ENCODE data around the gene SMAD4. TPM values are rescaled to one million over a fixed set of nuclear protein-coding genes. Genes with fewer than 3 reads are reported as not detected.

The SMAD4 gene
- total RNA-seq, 1 experiment from 2014 or later: 172 TPM

DNA sequence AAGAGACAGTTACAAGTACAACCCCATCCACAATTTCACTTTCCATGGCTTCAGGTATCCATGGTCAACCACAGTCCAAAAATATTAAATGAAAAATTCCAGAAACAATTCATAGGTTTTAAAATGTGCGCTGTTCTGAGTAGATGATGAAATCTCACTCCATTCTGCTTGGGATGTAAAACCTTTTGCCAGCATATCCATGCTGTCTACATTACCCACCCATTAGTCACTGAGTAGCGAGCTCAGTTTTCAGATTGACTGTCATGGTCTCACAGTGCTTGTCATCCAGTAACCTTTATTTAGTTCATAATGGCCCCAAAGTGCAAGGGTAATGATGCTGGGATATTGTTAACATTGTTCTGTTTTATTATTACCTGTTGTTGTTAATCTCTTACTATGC lies 40.5 kb downstream of the SMAD4 start:
- Mint-ChIP-seq H3K4me1 (no peaks in the 10 kb centered on the region), H3K9me3 (no peaks in the 10 kb centered on the region), H3K27ac (no peak overlapping the region), H3K36me3 (ENCODE audit: insufficient read depth in 1 of 3, low read depth in 3 of 3) (peaks cover 15 to 71% (median 68%) of the 10 kb centered on the region in 3 experiments; a peak in 6 of 7 replicates), H3K4me3 (no peak overlapping the region), H3K27me3 (ENCODE audit: low read depth) (no peaks in the 10 kb centered on the region)
- H4K8ac ChIP-seq (replicated peaks; ENCODE audit: insufficient read length, low read depth, low read length): no peak overlapping the region
- H3K56ac ChIP-seq (ENCODE audit: insufficient read length, low read depth, low read length): no peak overlapping the region
- no peak for DNase-seq
- no peak overlapping the region for H4K5ac ChIP-seq (ENCODE audit: insufficient read length, low read depth, low read length)
- no peak overlapping the region for H3K23ac ChIP-seq (ENCODE audit: insufficient read length, low read depth, low read length)
- H3T11ph ChIP-seq (ENCODE audit: low read length): no peak overlapping the region
- no peaks in the 10 kb centered on the region for H3K9me3 ChIP-seq (ENCODE audit: control insufficient read depth, low read depth, low read length)
- H2AFZ ChIP-seq (ENCODE audit: low read length): no peak overlapping the region
- no peaks in the 10 kb centered on the region for H4K20me1 ChIP-seq (ENCODE audit: control insufficient read depth, insufficient read depth, insufficient read length)
- no peak overlapping the region for H3K18ac ChIP-seq (ENCODE audit: insufficient read length, low read depth, low read length)
- H3K79me2 ChIP-seq (ENCODE audit: insufficient read depth, low read length): no peaks in the 10 kb centered on the region
- no peak overlapping the region for H2BK5ac ChIP-seq (ENCODE audit: insufficient read length, low read length)
- no peak overlapping the region for H2BK20ac ChIP-seq (ENCODE audit: low read depth, low read length, poor library complexity, severe bottlenecking)
- H3K23me2 ChIP-seq (ENCODE audit: insufficient read length, low read depth, low read length, poor library complexity, severe bottlenecking): no peaks in the 10 kb centered on the region
- TF ChIP-seq, protein P1, sequence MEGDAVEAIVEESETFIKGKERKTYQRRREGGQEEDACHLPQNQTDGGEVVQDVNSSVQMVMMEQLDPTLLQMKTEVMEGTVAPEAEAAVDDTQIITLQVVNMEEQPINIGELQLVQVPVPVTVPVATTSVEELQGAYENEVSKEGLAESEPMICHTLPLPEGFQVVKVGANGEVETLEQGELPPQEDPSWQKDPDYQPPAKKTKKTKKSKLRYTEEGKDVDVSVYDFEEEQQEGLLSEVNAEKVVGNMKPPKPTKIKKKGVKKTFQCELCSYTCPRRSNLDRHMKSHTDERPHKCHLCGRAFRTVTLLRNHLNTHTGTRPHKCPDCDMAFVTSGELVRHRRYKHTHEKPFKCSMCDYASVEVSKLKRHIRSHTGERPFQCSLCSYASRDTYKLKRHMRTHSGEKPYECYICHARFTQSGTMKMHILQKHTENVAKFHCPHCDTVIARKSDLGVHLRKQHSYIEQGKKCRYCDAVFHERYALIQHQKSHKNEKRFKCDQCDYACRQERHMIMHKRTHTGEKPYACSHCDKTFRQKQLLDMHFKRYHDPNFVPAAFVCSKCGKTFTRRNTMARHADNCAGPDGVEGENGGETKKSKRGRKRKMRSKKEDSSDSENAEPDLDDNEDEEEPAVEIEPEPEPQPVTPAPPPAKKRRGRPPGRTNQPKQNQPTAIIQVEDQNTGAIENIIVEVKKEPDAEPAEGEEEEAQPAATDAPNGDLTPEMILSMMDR (conservative IDR thresholded peaks at IDR 0.05): no peak
- no peak overlapping the region for H3K9ac ChIP-seq (ENCODE audit: extremely low read depth, insufficient read length, low read length)
- H3K79me1 ChIP-seq (ENCODE audit: insufficient read depth, low read depth, low read length, poor library complexity, severe bottlenecking): no peaks in the 10 kb centered on the region
- no peak overlapping the region for H3K14ac ChIP-seq (ENCODE audit: insufficient read depth, low read length)
- no CpG with 5 or more reads among the region's 2 CpGs for WGBS (ENCODE audit: extremely low coverage, insufficient read length, low lambda C conversion rate)
- no peak overlapping the region for H3K4me2 ChIP-seq (ENCODE audit: insufficient read depth, insufficient read length, low read length)
- H2AK5ac ChIP-seq (ENCODE audit: insufficient read length, low read length): no peak overlapping the region
- H2BK120ac ChIP-seq (ENCODE audit: low read depth, low read length, poor library complexity, severe bottlenecking): no peak overlapping the region
- H2BK15ac ChIP-seq (ENCODE audit: low read depth, low read length): no peak overlapping the region
- H4K91ac ChIP-seq (ENCODE audit: insufficient read length, low read depth, low read length): no peak overlapping the region
- no peaks in the 10 kb centered on the region for H3K4me1 ChIP-seq (ENCODE audit: insufficient read depth, low read length)
- no peaks in the 10 kb centered on the region for H3K27me3 ChIP-seq (ENCODE audit: insufficient read depth, low read length)
- H3K4ac ChIP-seq (ENCODE audit: low read depth, low read length): no peak overlapping the region
- H2BK12ac ChIP-seq (ENCODE audit: insufficient read length, low read depth, low read length): no peak overlapping the region
- H3K27ac ChIP-seq (ENCODE audit: insufficient read length, low read depth, low read length): no peak overlapping the region

All from H9 (cell line).